HEK293 (cell line): ENCODE results near the gene LAMC2.

ENCODE experiments used
- CTCF ChIA-PET: fragments of 350-600 bp; formaldehyde crosslinking; extraction: SDS; loops from one replicate; lab custom pipeline; 2021; ENCODE audit warnings: antibody characterized with exemption; lab: Yijun Ruan, JAX
- POLR2A ChIA-PET: fragments of 300-600 bp; formaldehyde crosslinking; extraction: SDS; loops from one replicate; lab custom pipeline; 2020; ENCODE audit warnings: antibody characterized with exemption, inconsistent platforms; lab: Yijun Ruan, JAX
- H3K27ac ChIP-seq: fragments of 200-500 bp; sonication (Bioruptor generic); 2 replicates; pipeline ENCODE4 v1.5.1; 2014; ENCODE audit warnings: low read depth, low read length, control low read depth, inconsistent platforms; ENCODE audit errors: extremely low read depth
- H3K36me3 ChIP-seq, 2 experiments: fragments of 200-500 bp in 1 of 2; sonication (Bioruptor generic) in 1 of 2; 1 replicate in 1 of 2; 2 replicates in 1 of 2; pipeline ENCODE4 v1.5.1; 2014 to 2017; ENCODE audit warnings: inconsistent platforms in 2 of 2, low read length in 2 of 2; ENCODE audit not compliant: control insufficient read depth in 2 of 2, insufficient read depth in 1 of 2
- H3K4me1 ChIP-seq: fragments of 200-500 bp; sonication (Bioruptor generic); 2 replicates; pipeline ENCODE4 v1.5.1; 2014; ENCODE audit warnings: mild to moderate bottlenecking, low read length, inconsistent platforms; ENCODE audit not compliant: control insufficient read depth, insufficient read depth
- H3K4me3 ChIP-seq: 2 replicates; pipeline ENCODE4 v1.5.1; 2011; ENCODE audit warnings: low read depth, mild to moderate bottlenecking, control low read depth, low read length, moderate library complexity
- H3K9me3 ChIP-seq: fragments of 200-500 bp; sonication (Bioruptor generic); 2 replicates; pipeline ENCODE4 v1.5.1; 2014; ENCODE audit warnings: low read depth, low read length, inconsistent platforms; ENCODE audit not compliant: control insufficient read depth, insufficient read depth
- AEBP2 ChIP-seq: fragments of 450-650 bp; formaldehyde crosslinking; IDR thresholded peaks from 2 replicates; pipeline ENCODE4 v1.5.1; 2016; ENCODE audit warnings: missing biosample characterization, missing genetic modification characterization, borderline replicate concordance
- BCL11A ChIP-seq: fragments of 450-650 bp; formaldehyde crosslinking; IDR thresholded peaks from 2 replicates; pipeline ENCODE4 v1.5.1; 2016; ENCODE audit warnings: low read depth, missing biosample characterization, missing genetic modification characterization
- BCL11B ChIP-seq: fragments of 450-650 bp; formaldehyde crosslinking; IDR thresholded peaks from 2 replicates; pipeline ENCODE4 v1.5.1; 2016; ENCODE audit warnings: low read depth, missing biosample characterization, missing genetic modification characterization
- BCL6B ChIP-seq: fragments of 450-650 bp; formaldehyde crosslinking; IDR thresholded peaks from 2 replicates; pipeline ENCODE4 v1.5.1; 2017; ENCODE audit warnings: missing biosample characterization, missing genetic modification characterization
- EGR2 ChIP-seq: fragments of 450-650 bp; formaldehyde crosslinking; IDR thresholded peaks from 2 replicates; pipeline ENCODE4 v1.5.1; 2016; ENCODE audit warnings: low read depth, missing biosample characterization, missing genetic modification characterization
- INSM2 ChIP-seq: fragments of 450-650 bp; formaldehyde crosslinking; IDR thresholded peaks from 2 replicates; pipeline ENCODE4 v1.5.1; 2016; ENCODE audit warnings: missing biosample characterization, missing genetic modification characterization
- PBX3 ChIP-seq: sonication (generic); formaldehyde crosslinking; IDR thresholded peaks from 2 replicates; pipeline ENCODE4 v1.8.1; 2022; ENCODE audit warnings: mild to moderate bottlenecking, moderate library complexity, missing genetic modification reagents
- PRDM4 ChIP-seq: fragments of 450-650 bp; formaldehyde crosslinking; IDR thresholded peaks from 2 replicates; pipeline ENCODE4 v1.5.1; 2017; ENCODE audit warnings: missing biosample characterization, missing genetic modification characterization
- SALL2 ChIP-seq: fragments of 450-650 bp; formaldehyde crosslinking; IDR thresholded peaks from 2 replicates; pipeline ENCODE4 v1.5.0; 2017; ENCODE audit warnings: missing biosample characterization, mild to moderate bottlenecking, missing genetic modification characterization, borderline replicate concordance
- WT1 ChIP-seq: fragments of 450-650 bp; formaldehyde crosslinking; IDR thresholded peaks from 2 replicates; pipeline ENCODE4 v1.5.1; 2016; ENCODE audit warnings: missing biosample characterization, missing genetic modification characterization
- ZEB2 ChIP-seq: fragments of 450-650 bp; formaldehyde crosslinking; IDR thresholded peaks from 2 replicates; pipeline ENCODE4 v1.5.1; 2016; ENCODE audit warnings: missing biosample characterization, missing genetic modification characterization
- ZFP37 ChIP-seq: fragments of 450-650 bp; formaldehyde crosslinking; IDR thresholded peaks from 2 replicates; pipeline ENCODE4 v1.5.1; 2016; ENCODE audit warnings: missing biosample characterization, missing genetic modification characterization
- ZNF223 ChIP-seq: fragments of 450-650 bp; formaldehyde crosslinking; IDR thresholded peaks from 2 replicates; pipeline ENCODE4 v1.5.1; 2016; ENCODE audit warnings: missing biosample characterization, missing genetic modification characterization
- ZNF24 ChIP-seq: fragments of 450-650 bp; formaldehyde crosslinking; IDR thresholded peaks from 2 replicates; pipeline ENCODE4 v1.5.1; 2016; ENCODE audit warnings: missing biosample characterization, missing genetic modification characterization
- ZNF280D ChIP-seq: fragments of 450-650 bp; formaldehyde crosslinking; IDR thresholded peaks from 2 replicates; pipeline ENCODE4 v1.5.1; 2016; ENCODE audit warnings: missing biosample characterization, missing genetic modification characterization
- ZNF324 ChIP-seq: fragments of 450-650 bp; formaldehyde crosslinking; IDR thresholded peaks from 2 replicates; pipeline ENCODE4 v1.5.1; 2016; ENCODE audit warnings: missing biosample characterization, missing genetic modification characterization
- ZNF391 ChIP-seq: fragments of 450-650 bp; formaldehyde crosslinking; IDR thresholded peaks from 2 replicates; pipeline ENCODE4 v1.5.1; 2016; ENCODE audit warnings: low read depth, missing biosample characterization, missing genetic modification characterization, borderline replicate concordance
- ZNF398 ChIP-seq: fragments of 450-650 bp; formaldehyde crosslinking; IDR thresholded peaks from 2 replicates; pipeline ENCODE4 v1.5.1; 2017; ENCODE audit warnings: missing biosample characterization, missing genetic modification characterization
- ZNF501 ChIP-seq: fragments of 450-650 bp; formaldehyde crosslinking; IDR thresholded peaks from 2 replicates; pipeline ENCODE4 v1.5.1; 2016; ENCODE audit warnings: missing biosample characterization, missing genetic modification characterization
- ZNF610 ChIP-seq: fragments of 450-650 bp; formaldehyde crosslinking; IDR thresholded peaks from 2 replicates; pipeline ENCODE4 v1.5.1; 2016; ENCODE audit warnings: missing biosample characterization, missing genetic modification characterization, borderline replicate concordance
- ZNF624 ChIP-seq: fragments of 450-650 bp; formaldehyde crosslinking; IDR thresholded peaks from 2 replicates; pipeline ENCODE4 v1.5.1; 2017; ENCODE audit warnings: missing biosample characterization, missing genetic modification characterization
- ZNF747 ChIP-seq: fragments of 450-650 bp; formaldehyde crosslinking; IDR thresholded peaks from 2 replicates; pipeline ENCODE4 v1.5.1; 2016; ENCODE audit warnings: missing biosample characterization, missing genetic modification characterization
- ZNF792 ChIP-seq: fragments of 450-650 bp; formaldehyde crosslinking; IDR thresholded peaks from 2 replicates; pipeline ENCODE4 v1.5.1; 2016; ENCODE audit warnings: missing biosample characterization, missing genetic modification characterization

LAMC2 gene

GRCh38 chr1:183140633-183141032 lies 45.4 kb upstream of the LAMC2 start:
- no peak overlapping the region for H3K27ac ChIP-seq
- H3K4me3 ChIP-seq: no peak overlapping the region
- ChIA-PET CTCF (interaction anchor here (1.0 to 2.2 kb wide), 2 partner anchors 44 to 178 kb away, joined by 3 to 7 read pairs; no protein-coding TSS in a partner anchor), POLR2A (no interaction called here)
- H3K4me1 ChIP-seq: no peaks in the 10 kb centered on the region
- H3K9me3 ChIP-seq: no peaks in the 10 kb centered on the region
- no peak for TF ChIP-seq PBX3 (CRISPR knock-in tag)
- TF ChIP-seq SALL2 (tag by site-specific recombination): no peak
- TF ChIP-seq ZNF24 (tag by site-specific recombination): no peak
- no peak for TF ChIP-seq BCL6B
- TF ChIP-seq BCL11A: no peak
- no peak for TF ChIP-seq ZFP37 (tag by site-specific recombination)
- no peak for TF ChIP-seq PRDM4 (tag by site-specific recombination)
- no peak for TF ChIP-seq EGR2 (tag by site-specific recombination)
- TF ChIP-seq ZNF391 (tag by site-specific recombination): no peak
- TF ChIP-seq BCL11B (tag by site-specific recombination): no peak
- no peak for TF ChIP-seq ZEB2 (tag by site-specific recombination)
- no peak for TF ChIP-seq WT1
- TF ChIP-seq ZNF610 (tag by site-specific recombination): no peak
- no peak for TF ChIP-seq ZNF223 (tag by site-specific recombination)
- no peak for TF ChIP-seq INSM2 (tag by site-specific recombination)
- TF ChIP-seq ZNF324: no peak
- no peak for TF ChIP-seq ZNF501 (tag by site-specific recombination)
- no peak for TF ChIP-seq ZNF792 (tag by site-specific recombination)
- no peak for TF ChIP-seq ZNF624 (tag by site-specific recombination)
- peaks cover 16 to 79% of the 10 kb centered on the region in 2 experiments for H3K36me3 ChIP-seq

- ChIA-PET CTCF (interaction anchor here (2.2 kb wide), 1 partner anchor 179 kb away, joined by 7 read pairs; no protein-coding TSS in a partner anchor), POLR2A (no interaction called here)
- peaks cover 12 to 64% of the 10 kb centered on the region in 2 experiments for H3K36me3 ChIP-seq
- no peak for TF ChIP-seq ZNF747
- no peak for TF ChIP-seq ZNF280D
- TF ChIP-seq AEBP2 (tag by site-specific recombination): no peak
- TF ChIP-seq ZNF398 (tag by site-specific recombination): no peak
Observed at GRCh38 chr1:183142171-183142570, 43.9 kb upstream of the LAMC2 start.

More at GRCh38 chr1:183142171-183142570, 43.9 kb upstream of the LAMC2 start:
- H3K27ac ChIP-seq: no peak overlapping the region
- no peak overlapping the region for H3K4me3 ChIP-seq
- no peaks in the 10 kb centered on the region for H3K9me3 ChIP-seq
- no peaks in the 10 kb centered on the region for H3K4me1 ChIP-seq
